ENCODE results near the gene SS18L1.
"Not testable (repeated sequence)": the region's sequence is repeated elsewhere in the genome, so short reads cannot be mapped to it uniquely, and the experiment has no call there.

The SS18L1 gene

DNA sequence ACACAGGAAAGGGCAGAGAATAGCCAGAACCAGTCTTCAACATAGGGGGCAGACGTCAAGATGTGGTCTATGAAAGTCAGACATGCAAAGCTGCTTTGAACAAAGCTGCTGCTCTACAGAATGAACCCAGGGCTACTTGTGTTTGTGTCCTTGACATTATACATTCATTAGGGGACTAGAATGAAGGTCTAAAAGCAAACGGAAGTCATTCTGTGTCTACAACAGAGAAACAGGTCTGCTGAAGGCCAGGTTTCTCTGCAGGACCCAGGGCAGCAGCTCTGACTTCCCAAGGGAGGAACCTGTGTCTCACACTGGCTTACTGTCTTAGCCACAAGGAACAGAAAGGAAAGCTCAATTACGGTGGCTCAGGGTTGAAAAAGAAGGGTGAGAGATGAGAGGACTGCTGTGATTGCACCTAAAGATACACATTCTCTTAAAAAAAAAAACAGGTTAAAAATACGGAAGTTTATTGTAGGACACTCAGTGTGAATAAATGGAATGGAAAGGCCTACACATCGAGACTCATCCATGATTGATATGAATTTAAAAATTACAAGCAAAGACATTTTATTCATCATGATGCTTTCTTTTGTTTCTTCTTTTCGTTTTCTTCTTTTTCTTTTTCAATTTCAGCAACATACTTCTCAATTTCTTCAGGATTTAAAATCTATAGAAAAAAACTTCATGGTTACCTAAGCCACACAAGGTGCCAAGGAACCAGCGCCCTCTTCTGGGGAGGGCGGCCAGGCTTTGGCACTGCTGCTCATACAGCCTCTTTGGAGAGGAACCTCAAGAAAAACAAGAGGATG is 7.1 kb upstream of the SS18L1 start:
- peak; percentile 46 to 49 for DNase-seq (ENCODE audit: low read depth in 2 of 2)

DNA sequence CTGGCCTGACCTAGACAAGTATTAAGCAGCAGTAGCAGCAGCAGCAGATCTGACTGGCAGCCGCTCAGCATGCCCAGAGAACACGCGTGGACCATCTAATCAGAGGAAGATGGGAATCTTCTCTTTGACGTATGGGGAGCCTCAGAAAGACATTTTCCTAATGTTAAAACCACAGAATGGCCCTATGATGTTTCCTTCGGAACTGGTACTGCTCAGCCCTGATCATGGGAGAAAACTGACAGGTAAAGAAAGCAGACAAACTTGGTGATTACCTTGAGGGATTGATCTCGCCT is 6.5 kb upstream of the SS18L1 start:
- DNase-seq (ENCODE audit: low read depth in 2 of 2) = no peak

DNA sequence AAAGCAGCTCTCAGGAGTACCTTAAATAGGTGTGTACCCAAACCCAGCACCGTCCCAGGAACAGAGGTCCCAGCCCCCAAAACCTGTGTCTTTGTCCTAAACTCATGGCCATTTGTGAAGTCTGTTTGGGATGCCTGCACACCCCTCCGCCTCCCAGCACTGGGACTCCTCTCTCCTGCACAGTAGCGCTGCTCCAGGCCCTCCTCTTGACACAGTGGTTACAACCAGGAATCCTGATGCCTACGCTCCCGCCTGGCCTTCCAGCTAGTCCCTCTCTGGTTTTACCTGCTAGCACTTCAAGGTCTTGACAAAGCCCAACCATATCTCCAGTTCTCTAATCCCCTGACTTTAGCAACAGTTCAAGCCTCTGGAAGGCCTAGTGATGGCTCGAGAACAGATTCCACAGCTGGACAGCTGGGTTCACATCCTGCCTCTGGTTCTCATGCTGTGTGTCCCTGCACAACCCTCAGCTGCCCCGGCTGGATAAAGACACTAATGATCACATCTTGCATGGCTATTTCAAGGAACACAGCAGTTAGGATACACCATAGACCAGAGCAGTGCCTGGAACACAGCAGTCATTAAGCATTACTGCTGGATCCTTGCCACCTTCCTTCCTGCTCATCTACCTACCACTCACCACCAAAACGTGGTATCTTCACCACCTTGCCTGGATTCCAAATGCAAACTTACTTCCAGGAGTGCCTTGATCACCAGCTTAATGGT is 5.9 kb upstream of the SS18L1 start:
- DNase-seq (ENCODE audit: low read depth in 2 of 2) = no peak

DNA sequence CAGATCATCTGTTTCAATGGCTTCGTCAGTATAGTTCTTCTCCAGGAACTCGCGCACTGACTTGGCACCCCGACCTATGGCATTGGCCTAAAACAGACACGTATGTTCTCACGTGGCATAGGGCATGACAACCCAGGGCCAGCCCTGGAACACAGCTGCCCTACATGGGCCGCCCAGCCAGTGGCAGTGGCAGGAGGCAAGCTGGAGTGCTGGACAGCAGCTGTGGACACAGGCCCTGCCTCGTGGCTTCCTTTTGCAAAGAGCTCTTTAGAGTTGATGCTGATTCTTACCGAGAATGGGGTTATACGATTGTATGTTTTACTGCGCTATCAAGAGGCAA is 5.4 kb upstream of the SS18L1 start:
- DNase-seq (ENCODE audit: low read depth in 2 of 2) = no peak

DNA sequence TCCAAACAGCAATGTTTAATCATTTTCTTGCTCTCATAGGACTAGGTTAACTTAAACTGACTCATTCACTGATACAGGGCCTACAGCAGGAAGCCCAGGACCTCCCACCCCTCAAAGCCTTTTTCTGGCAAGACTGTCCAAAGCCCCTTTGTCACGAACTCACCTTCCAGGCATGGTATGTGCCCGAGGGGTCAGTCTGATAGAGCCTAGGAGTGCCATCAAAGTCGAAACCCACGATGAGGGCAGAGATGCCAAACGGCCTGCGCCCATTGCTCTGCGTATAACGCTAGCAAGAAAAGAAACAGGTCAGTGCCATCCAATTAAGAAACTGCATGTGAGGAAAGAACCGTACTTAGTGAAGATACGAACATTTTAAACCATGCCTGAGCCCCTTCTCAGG is 4.7 kb upstream of the SS18L1 start:
- no peak for DNase-seq (ENCODE audit: low read depth in 2 of 2)

DNA sequence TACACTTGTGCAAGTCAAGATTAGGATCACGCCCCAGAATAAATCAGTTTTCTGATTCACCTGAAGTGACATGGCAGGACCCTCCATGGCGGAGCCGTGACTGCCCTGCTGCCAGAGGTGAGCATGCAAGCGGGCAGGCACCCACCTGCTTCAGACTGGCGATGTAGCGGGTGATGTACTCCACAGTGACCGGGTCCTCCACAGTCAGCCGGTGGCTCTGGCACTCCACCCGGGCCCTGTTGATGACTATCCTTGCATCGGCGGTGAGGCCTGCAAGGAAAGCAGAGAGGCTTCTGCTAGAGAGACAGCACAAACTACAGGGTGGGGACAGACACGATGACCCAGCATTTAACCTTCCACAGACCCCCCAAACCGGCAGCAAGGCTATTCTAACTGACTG is 3.9 kb upstream of the SS18L1 start:
- DNase-seq (ENCODE audit: low read depth in 2 of 2) = no peak

DNA sequence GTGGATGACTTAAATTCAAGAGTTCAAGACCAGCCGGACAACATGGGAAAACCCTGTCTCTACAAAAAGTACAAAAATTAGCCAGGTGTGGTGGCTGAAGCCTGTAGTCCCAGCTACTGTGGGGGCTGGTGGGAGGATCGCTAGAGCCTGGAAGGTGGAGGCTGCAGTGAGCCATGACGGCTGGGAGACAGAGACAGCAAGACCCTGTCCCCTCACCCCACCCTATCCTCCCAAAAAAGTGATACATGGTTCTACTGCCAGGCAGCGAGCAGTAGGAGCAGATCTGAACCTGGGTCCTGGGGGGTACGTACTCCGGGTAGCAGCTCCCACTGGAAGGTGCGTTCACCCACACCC is 2.5 kb upstream of the SS18L1 start:
- no peak for DNase-seq (ENCODE audit: low read depth in 2 of 2)

DNA sequence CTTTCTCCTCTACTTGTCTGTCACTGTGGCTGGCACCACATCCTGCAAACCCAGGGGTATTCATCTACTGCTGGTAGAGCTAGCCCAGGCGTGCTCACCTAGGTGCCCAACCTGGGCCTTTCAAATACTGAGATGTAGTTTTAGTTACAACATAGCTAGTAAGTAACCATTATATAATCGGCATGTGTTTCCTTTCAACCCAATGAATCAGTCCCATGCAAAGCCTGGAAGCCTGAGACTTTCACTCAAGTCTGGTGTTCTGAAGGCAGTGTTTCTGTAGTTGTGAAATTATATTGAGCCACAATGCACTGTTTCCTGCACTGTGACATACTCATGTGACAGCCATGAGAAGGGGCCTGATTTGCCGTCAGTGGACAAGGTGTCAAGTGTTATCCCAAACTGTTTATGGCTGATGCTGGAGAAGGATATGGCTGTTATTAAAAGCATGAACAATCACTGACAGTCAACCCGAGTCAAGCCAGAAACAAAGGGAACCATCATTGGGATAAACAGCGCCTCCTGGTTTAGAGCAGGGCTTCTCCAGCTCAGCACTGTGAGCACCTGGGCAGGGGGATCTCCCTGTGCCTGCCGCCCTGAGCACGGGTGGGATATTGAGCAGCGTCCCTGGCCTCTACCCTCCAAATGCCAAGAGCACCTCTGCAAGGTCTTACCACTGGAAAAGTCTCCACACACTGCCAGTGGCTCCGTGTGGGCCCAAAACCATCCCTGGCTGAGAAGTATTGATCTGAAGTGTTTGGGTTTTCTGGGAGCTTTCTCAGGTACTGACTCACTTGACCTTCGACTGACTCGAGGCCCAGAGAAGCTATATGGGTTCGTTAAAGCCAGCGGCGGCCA is 1.9 kb upstream of the SS18L1 start:
- DNase-seq (ENCODE audit: low read depth in 2 of 2) = no peak

DNA sequence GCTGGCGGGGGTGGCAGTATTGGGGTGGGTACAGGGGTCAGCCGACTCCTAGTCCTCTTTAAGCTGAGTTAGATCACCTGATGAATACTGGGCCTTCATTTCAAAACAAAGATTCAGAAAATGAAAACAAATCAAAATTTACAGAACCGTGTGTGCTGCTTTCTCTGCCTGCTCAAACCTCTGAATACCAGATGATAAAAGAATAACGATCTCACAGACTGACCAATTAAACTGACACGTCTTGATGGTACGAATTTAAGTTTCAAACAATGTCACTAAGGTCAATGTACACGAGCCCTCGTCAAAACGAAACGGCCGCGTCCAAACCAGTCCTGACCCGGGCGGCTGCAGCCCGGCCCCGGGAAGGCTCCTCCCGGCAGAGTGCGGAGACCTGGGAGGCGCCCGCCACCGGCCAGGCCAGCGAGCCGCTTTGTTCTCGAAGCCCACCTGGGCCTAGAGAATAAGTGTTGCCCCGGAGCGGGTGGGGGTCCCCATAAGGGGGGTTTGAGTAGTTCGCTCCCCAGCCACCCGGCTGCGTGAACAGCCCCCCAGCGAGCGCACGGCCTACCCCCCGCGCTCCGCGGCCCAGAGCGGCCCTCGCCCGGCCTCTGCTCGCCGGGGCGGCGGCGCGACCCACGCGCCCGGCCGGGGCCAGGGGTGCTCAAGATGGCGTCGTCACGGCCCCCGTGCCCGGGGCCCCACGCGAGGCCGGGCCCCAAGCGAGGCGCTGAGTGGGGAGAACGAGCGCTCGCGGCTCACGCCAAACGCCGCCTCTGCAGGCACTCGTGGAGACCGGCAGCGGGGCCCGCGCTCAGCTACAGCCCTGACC is 1.1 kb upstream of the SS18L1 start:
- no peak for DNase-seq (ENCODE audit: low read depth in 2 of 2)

DNA sequence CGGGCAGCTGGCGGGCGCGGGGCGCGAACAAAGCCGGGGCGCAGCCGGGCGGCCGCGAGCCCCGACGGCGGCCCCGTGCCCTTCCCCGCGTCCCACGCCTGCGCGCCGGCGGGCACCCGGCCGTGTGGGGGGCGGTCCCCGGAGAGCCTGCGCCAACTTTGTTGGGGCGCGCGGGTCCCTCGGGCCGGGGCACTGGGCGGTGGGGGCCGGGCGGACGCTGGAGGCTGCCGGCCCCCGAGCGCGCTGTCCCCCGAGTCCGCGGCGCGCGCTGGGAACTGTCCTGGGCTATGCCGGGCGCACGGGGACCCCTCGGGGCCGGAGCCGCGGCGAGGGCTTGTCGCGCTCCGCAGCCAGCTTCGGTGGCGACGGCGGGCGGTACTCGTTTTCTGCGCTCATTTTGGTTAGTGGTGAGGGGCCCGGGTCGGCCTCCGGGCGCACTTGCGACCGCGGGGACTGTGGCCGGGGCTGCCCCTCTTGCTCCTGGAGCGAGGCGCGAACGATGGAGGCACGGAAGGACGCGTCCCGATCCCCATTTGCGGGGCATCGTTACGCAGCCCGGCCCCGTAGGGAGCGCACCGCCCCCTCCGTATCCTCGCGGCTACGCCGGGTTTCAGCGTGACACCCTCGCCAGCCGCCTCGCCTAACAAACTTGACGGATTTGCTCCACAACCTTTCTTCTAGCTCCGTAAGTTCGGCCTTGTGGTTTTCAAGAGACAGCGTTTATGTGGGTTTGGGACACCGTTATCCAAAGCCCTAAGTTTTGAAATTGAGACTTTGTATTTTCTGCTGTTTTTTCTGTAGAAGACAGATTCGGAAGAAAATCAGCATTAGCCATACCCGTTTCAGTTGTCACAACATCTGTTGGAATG is 622 bp downstream of the SS18L1 start:
- peak; percentile 53 to 55 for DNase-seq (ENCODE audit: low read depth in 2 of 2)

DNA sequence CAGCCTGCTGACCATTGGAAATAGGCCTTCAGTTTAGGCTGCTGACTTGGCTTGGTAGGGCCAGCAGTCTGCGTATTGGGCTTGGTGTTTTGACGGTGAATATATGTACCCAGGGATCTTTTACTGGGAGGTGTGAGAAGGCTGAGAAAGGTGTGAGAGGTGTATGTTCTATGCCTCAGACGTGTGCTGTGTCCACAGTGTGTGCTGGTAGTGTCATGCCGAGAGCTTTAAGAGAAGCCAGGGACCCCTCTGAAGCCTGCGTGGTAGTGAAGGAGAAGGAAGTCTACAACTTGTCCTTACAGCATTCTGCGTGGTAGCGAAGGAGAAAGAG is 2.1 kb downstream of the SS18L1 start:
- no peak for DNase-seq (ENCODE audit: low read depth in 2 of 2)

DNA sequence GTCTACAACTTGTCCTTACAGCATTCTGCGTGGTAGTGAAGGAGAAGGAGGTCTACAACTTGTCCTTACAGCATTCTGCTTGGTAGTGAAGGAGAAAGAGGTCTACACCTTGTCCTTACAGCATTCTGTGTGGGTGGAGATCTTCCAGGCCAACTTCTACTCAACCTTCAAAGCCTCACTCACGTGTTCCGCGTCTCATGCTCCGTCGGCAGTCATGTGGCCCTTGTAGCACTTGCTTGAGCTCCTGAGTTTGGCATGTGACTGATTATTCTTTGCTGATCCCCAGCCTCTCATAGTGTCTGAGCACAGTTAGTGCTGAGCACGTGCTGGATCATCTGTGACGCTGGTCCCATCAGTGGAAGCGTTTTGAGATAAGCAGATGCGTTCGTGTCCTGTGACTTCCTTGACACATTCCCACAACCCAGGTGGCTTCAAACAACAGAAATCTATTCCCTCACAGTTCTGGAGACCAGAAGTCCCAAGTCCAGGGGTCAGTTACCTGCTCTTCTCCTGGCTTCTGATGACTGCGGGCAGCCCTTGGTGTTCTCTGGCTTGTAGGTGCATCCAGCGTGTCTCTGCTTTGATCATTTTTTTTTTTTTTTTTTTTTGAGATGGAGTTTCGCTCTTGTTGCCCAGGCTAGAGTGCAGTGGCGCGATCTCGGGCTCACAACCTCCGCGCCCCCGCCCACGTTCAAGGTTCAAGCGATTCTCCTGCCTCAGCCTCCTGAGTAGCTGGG is 2.6 kb downstream of the SS18L1 start:
- no peak for DNase-seq (ENCODE audit: low read depth in 2 of 2)

DNA sequence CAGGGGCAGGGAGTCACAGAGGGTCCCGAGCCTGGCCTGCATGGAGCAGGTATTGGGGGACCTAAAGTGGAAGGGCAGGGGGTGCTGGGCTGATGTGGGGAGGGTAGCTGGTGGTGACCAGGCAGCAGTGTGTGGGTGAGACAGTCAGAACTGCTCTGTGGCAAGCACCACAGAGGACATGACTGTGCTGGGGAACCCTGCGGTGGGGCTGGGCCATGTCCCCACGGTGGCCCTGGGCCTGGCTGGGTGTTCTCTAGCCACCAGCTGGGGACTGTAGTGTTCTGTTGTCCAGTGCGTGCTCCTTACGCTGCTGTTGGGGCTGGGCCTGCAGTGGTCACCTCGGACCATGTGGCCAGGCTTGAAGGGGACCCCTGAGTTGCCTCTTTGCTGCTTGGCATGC is 3.6 kb downstream of the SS18L1 start:
- no peak for DNase-seq (ENCODE audit: low read depth in 2 of 2)

DNA sequence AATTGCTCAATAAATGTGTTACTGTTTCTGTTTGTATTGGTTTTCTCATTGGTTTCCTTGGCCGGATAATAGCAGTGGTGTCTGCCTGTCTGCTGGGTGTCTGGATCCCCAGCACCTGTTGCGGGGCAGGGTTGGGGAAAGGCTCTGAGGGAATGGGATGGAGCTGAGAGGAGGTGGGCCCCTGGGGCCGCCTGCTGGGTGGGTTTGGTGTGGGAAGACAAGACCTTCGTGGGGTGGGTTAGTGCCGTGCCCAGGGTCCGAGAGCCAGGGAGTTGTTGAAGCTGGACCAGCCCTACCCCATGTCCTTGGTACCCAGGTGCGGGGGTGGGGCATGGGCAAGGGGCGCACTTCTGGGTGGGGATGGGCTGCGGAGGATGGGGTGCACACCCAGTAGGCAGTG is 4.0 kb downstream of the SS18L1 start:
- no peak for DNase-seq (ENCODE audit: low read depth in 2 of 2)

DNA sequence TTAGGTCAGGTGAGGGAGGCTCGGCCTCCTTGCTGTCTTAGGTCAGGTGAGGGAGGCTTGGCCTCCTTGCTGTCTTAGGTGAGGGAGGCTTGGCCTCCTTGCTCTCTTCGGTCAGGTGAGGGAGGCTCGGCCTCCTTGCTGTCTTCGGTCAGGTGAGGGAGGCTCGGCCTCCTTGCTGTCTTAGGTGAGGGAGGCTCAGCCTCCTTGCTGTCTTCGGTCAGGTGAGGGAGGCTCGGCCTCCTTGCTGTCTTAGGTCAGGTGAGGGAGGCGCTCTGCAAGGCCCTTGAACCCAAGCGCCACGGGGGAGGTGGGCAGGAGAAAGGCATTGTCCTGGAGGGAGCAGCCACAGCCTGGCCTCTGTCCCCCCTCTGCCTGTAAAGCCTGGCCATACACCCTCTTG is 4.8 kb downstream of the SS18L1 start:
- not testable (repeated sequence) for DNase-seq (ENCODE audit: low read depth in 2 of 2)

DNA sequence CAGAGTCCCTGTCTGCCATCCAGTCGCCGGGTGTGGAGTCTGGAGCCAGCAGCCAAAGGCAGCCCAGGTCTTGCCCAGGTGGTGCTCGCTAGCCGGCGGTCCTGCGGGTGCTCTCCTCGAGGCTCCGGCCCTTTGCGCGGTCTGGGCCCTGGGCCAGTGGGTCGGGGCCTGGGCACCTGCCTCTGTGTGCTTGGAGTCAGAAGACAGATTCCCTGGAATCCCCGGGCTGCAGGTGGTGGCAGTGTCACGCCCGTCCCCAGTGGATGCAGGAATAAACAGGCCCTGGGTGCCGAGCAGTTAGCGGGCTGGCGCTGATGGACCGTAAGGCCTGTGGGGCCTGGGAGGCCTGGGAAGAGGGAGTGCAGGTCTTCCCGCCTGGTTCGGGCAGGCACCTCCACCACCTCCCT is 5.3 kb downstream of the SS18L1 start:
- no peak for DNase-seq (ENCODE audit: low read depth in 2 of 2)

DNA sequence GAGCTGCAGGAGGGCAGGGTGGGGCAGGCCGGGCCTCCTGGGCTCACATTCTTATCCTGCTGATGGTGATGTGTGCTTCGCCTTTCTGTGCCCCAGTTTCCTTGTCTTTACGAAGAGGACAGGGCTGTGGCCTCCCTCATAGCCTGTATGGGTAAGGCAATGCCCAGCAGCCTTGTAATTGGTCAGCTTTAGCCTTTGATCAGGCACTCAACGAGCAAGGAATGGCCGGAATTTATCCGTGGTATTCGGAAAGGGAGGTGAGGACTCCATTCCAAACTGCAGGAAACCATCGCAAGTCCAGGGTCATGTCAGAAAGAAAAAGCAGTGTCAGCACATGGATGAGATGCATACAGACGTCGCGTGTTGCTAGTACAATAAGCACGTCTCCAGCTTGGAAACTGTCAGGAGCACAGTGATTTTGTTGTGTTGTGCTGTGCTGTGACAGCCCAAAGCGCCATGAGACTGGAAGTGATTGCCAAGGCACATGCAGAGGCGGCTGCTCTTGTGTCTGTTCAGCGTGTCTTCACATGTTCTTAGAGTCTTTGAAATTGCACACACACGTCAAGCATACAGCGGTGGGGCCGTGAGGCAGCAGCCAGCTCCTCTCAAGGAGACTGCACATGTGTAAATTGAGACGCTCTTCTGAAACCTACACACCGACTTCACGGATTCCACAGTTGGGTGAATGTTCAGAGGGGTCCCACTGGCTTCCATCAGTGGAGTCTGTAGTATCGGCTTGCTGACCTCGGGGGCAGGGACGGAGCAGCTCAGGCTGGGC is 6.2 kb downstream of the SS18L1 start:
- no peak for DNase-seq (ENCODE audit: low read depth in 2 of 2)

DNA sequence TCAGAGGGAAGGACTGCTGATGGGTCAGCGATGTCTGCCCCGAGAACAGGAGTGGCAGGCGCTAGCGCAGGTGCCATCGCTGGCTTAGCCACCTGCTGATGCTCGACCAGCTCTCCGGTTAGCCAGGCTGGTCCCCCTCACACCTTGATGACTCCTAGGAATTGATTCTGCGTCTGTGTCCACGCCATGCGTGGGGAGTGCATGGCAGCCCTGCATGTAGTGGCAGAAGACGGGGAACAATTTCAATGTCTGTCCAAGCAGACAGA is 6.7 kb downstream of the SS18L1 start:
- DNase-seq (ENCODE audit: low read depth in 2 of 2) = no peak

DNA sequence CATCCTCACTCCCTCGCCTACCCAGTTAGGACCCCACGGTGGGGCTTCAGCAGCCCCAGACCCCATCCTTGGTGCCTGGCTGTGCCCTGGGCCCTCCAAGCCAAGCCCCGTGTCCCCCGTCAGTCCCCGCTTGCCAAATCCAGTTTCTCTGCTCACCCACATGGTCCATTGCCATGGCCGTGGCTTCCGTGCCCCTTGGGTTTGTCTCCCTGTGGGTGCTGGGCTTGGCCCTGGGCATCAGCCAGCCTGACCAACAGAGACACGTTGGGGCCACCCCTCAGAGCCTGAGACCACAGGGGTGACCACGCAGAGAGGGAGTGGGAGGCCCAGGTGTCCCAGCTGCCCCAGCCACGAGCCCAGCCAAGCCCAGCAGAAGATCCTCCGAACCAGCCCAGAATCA is 7.7 kb downstream of the SS18L1 start:
- DNase-seq (ENCODE audit: low read depth in 2 of 2) = no peak

DNA sequence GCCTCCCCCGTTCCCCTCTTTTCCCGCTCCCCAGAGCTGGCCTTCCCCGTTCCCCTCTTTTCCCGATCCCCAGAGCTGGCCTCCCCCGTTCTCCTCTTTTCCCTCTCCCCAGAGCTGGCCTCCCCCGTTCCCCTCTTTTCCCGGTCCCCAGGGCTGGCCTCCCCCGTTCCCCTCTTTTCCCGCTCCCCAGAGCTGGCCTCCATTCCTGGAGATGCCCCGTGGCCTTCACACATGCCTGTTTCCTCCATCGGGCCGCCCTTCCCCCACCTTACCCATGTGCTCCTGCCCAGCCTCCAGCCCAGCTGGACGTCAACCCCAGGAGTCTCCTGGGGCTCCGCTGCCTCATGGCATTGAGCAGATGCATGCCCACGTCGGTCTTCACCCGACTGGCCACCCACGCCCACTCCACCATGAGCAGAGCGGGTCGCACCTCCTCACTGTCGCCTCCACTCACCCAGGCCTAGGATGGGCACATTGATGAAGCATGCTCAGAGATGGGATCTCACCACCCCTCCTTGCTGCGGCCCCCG is 8.3 kb downstream of the SS18L1 start:
- no peak for DNase-seq (ENCODE audit: low read depth in 2 of 2)

Data from activated CD4-positive, alpha-beta T cell treated with anti-CD3 and anti-CD28 coated beads for 24 hours (primary cell).